ENCODE measurements around the gene VWCE. TPM values are rescaled to one million over a fixed set of nuclear protein-coding genes. Genes with fewer than 3 reads are reported as not detected.
"Not testable (repeated sequence)": the region's sequence is repeated elsewhere in the genome, so short reads cannot be mapped to it uniquely, and the experiment has no call there.

Gene VWCE
- total RNA-seq, 2 experiments from 2014 or later: 5.2 to 6.8 TPM

GRCh38 chr11:61267437-61267841, 27.7 kb downstream of the VWCE start:
- CTCF ChIA-PET: interaction anchor here (1.6 kb wide), 1 partner anchor 68 kb away, joined by 4 read pairs; no protein-coding TSS in a partner anchor

GRCh38 chr11:61266602-61267001, 28.5 kb downstream of the VWCE start:
- ATAC-seq (no peak), DNase-seq (no peak)
- ChIA-PET POLR2A (no interaction called here), CTCF (interaction anchor here (0.7 to 1.0 kb wide), 2 partner anchors 119 to 339 kb away, joined by 3 to 4 read pairs; no protein-coding TSS in a partner anchor)
- no peaks in the 10 kb centered on the region for H3K27me3 Mint-ChIP-seq
- no peaks in the 10 kb centered on the region for H3K36me3 Mint-ChIP-seq (ENCODE audit: low read depth)
- H3K4me1 Mint-ChIP-seq: no peaks in the 10 kb centered on the region
- intact Hi-C loops (cut with DNase I, micrococcal nuclease): no loop called here
- no peak overlapping the region for H3K27ac Mint-ChIP-seq
- H3K4me3 Mint-ChIP-seq: no peak overlapping the region
- no peaks in the 10 kb centered on the region for H3K9me3 Mint-ChIP-seq (ENCODE audit: low read depth)

More at GRCh38 chr11:61267437-61267841, 27.7 kb downstream of the VWCE start:
- DNase-seq: no peak
- Mint-ChIP-seq H3K9me3 (ENCODE audit: low read depth) (no peaks in the 10 kb centered on the region), H3K36me3 (ENCODE audit: low read depth) (no peaks in the 10 kb centered on the region), H3K4me1 (no peaks in the 10 kb centered on the region), H3K4me3 (no peak overlapping the region), H3K27ac (no peak overlapping the region), H3K27me3 (no peaks in the 10 kb centered on the region)
- no peak for ATAC-seq
- POLR2A ChIA-PET: no interaction called here
- intact Hi-C loops (cut with DNase I, micrococcal nuclease): no loop called here

GRCh38 chr11:61265357-61265756, 29.8 kb downstream of the VWCE start:
- CTCF ChIA-PET: interaction anchor here (0.7 to 1.0 kb wide), 4 partner anchors 13 to 1758 kb away, joined by 3 to 4 read pairs (median 3); no protein-coding TSS in a partner anchor
- Mint-ChIP-seq H3K4me3 (no peak overlapping the region), H3K27me3 (no peaks in the 10 kb centered on the region), H3K27ac (no peak overlapping the region), H3K36me3 (ENCODE audit: low read depth) (no peaks in the 10 kb centered on the region), H3K9me3 (ENCODE audit: low read depth) (no peaks in the 10 kb centered on the region), H3K4me1 (no peaks in the 10 kb centered on the region)
- ATAC-seq (no peak), DNase-seq (no peak)
- POLR2A ChIA-PET: no interaction called here
- intact Hi-C loops (cut with DNase I, micrococcal nuclease): no loop called here

- ChIA-PET POLR2A (no interaction called here), CTCF (interaction anchor here (0.9 to 1.0 kb wide), 2 partner anchors 72 to 78 kb away, joined by 3 read pairs; no protein-coding TSS in a partner anchor)
- no peak for DNase-seq
- no peaks in the 10 kb centered on the region for H3K9me3 Mint-ChIP-seq (ENCODE audit: low read depth)
- H3K36me3 Mint-ChIP-seq (ENCODE audit: low read depth): no peaks in the 10 kb centered on the region
- no peak overlapping the region for H3K4me3 Mint-ChIP-seq
- H3K27me3 Mint-ChIP-seq: no peaks in the 10 kb centered on the region
- ATAC-seq: no peak
- H3K27ac Mint-ChIP-seq: no peak overlapping the region
- no peaks in the 10 kb centered on the region for H3K4me1 Mint-ChIP-seq
- intact Hi-C loops (cut with DNase I, micrococcal nuclease): no loop called here
Measured at GRCh38 chr11:61264795-61265194, 30.3 kb downstream of the VWCE start.

GRCh38 chr11:61264371-61264770, 30.7 kb downstream of the VWCE start:
- Mint-ChIP-seq H3K27ac (no peak overlapping the region), H3K4me3 (no peak overlapping the region), H3K4me1 (no peaks in the 10 kb centered on the region), H3K36me3 (ENCODE audit: low read depth) (no peaks in the 10 kb centered on the region), H3K27me3 (no peaks in the 10 kb centered on the region), H3K9me3 (ENCODE audit: low read depth) (no peaks in the 10 kb centered on the region)
- intact Hi-C loops (cut with DNase I, micrococcal nuclease): no loop called here
- CTCF ChIA-PET: interaction anchor here (1.0 kb wide), 1 partner anchor 72 kb away, joined by 3 read pairs; no protein-coding TSS in a partner anchor
- ATAC-seq (no peak), DNase-seq (no peak)
- POLR2A ChIA-PET: no interaction called here

GRCh38 chr11:61259363-61259762, 35.8 kb downstream of the VWCE start:
- intact Hi-C loops (cut with DNase I, micrococcal nuclease): loop anchor here in 1 of 2 experiments (10.0 kb wide), 1 partner anchor 305 kb away; the partner anchor contains the start of gene SLC15A3
- H3K27ac Mint-ChIP-seq: no peak overlapping the region
- H3K36me3 Mint-ChIP-seq (ENCODE audit: low read depth): no peaks in the 10 kb centered on the region
- no peaks in the 10 kb centered on the region for H3K4me1 Mint-ChIP-seq
- no peak overlapping the region for H3K4me3 Mint-ChIP-seq
- DNase-seq (no peak), ATAC-seq (no peak)
- no peaks in the 10 kb centered on the region for H3K27me3 Mint-ChIP-seq
- POLR2A ChIA-PET: no interaction called here
- CTCF ChIA-PET: interaction anchor here (0.5 kb wide), 1 partner anchor 184 kb away, joined by 3 read pairs; no protein-coding TSS in a partner anchor
- H3K9me3 Mint-ChIP-seq (ENCODE audit: low read depth): no peaks in the 10 kb centered on the region

GRCh38 chr11:61258546-61258945, 36.6 kb downstream of the VWCE start:
- ATAC-seq: no peak
- CTCF ChIA-PET: interaction anchor here (0.9 kb wide), 1 partner anchor 127 kb away, joined by 3 read pairs; no protein-coding TSS in a partner anchor

GRCh38 chr11:61256710-61257482, 38.2 kb downstream of the VWCE start:
- CTCF ChIA-PET: interaction anchor here (0.7 kb wide), 1 partner anchor 69 kb away, joined by 3 read pairs; no protein-coding TSS in a partner anchor
- POLR2A ChIA-PET: no interaction called here
- H3K9me3 Mint-ChIP-seq (ENCODE audit: low read depth): no peaks in the 10 kb centered on the region
- DNase-seq (no peak), ATAC-seq (no peak)
- no peaks in the 10 kb centered on the region for H3K27me3 Mint-ChIP-seq
- H3K4me1 Mint-ChIP-seq: no peaks in the 10 kb centered on the region
- H3K36me3 Mint-ChIP-seq (ENCODE audit: low read depth): no peaks in the 10 kb centered on the region
- H3K27ac Mint-ChIP-seq: no peak overlapping the region
- intact Hi-C loops (cut with DNase I, micrococcal nuclease): loop anchor here in 1 of 2 experiments (10.0 kb wide), 1 partner anchor 302 kb away; the partner anchor contains the start of gene SLC15A3
- no peak overlapping the region for H3K4me3 Mint-ChIP-seq

More at GRCh38 chr11:61258546-61258945, 36.6 kb downstream of the VWCE start:
- Mint-ChIP-seq H3K27me3 (no peaks in the 10 kb centered on the region), H3K36me3 (ENCODE audit: low read depth) (no peaks in the 10 kb centered on the region), H3K9me3 (ENCODE audit: low read depth) (no peaks in the 10 kb centered on the region), H3K4me3 (no peak overlapping the region), H3K27ac (no peak overlapping the region), H3K4me1 (no peaks in the 10 kb centered on the region)
- POLR2A ChIA-PET: no interaction called here
- intact Hi-C loops (cut with DNase I, micrococcal nuclease): loop anchor here in 1 of 2 experiments (10.0 kb wide), 1 partner anchor 304 kb away; the partner anchor contains the start of gene SLC15A3
- DNase-seq: no peak

GRCh38 chr11:61254403-61255025, 40.6 kb downstream of the VWCE start:
- ATAC-seq (peak; percentile 97), DNase-seq (peak; percentile 84)
- Mint-ChIP-seq H3K4me1 (no peaks in the 10 kb centered on the region), H3K9me3 (ENCODE audit: low read depth) (no peaks in the 10 kb centered on the region), H3K4me3 (no peak overlapping the region), H3K27ac (no peak overlapping the region), H3K27me3 (no peaks in the 10 kb centered on the region), H3K36me3 (ENCODE audit: low read depth) (no peaks in the 10 kb centered on the region)
- intact Hi-C loops (cut with DNase I, micrococcal nuclease): loop anchor here (1.0 to 10.0 kb wide), 3 partner anchors 40 to 300 kb away; partner anchors contain the start of gene SLC15A3 (in 1 of the 2)
- CTCF ChIA-PET: interaction anchor here (0.6 to 4.2 kb wide), 15 partner anchors 14 to 1527 kb away, joined by 3 to 47 read pairs (median 3); partner anchors contain the start of gene VWCE
- POLR2A ChIA-PET: no interaction called here

- H3K27ac Mint-ChIP-seq; H3K4me1 Mint-ChIP-seq; ATAC-seq; POLR2A ChIA-PET; H3K27me3 Mint-ChIP-seq; DNase-seq; H3K9me3 Mint-ChIP-seq (ENCODE audit: low read depth); H3K4me3 Mint-ChIP-seq; H3K36me3 Mint-ChIP-seq (ENCODE audit: low read depth): not testable (repeated sequence)
- intact Hi-C loops (cut with DNase I, micrococcal nuclease): loop anchor here in 1 of 2 experiments (10.0 kb wide), 1 partner anchor 298 kb away; the partner anchor contains the start of gene SLC15A3
- CTCF ChIA-PET: interaction anchor here (1.5 to 4.2 kb wide), 2 partner anchors 42 to 133 kb away, joined by 6 to 47 read pairs; no protein-coding TSS in a partner anchor
Measured at GRCh38 chr11:61252332-61252731, 42.8 kb downstream of the VWCE start.
